HG03045 (cell line): ENCODE results near the gene HIPK1.
"Not testable (repeated sequence)": the region's sequence is repeated elsewhere in the genome, so short reads cannot be mapped to it uniquely, and the experiment has no call there.

ENCODE experiments used
- ATAC-seq: cut with Tn5 transposase; IDR thresholded peaks from one replicate; pipeline ENCODE4 v1.9.1; 2021; ENCODE audit warnings: mild to moderate bottlenecking, moderate library complexity; ENCODE audit not compliant: unreplicated experiment

HIPK1 gene

GRCh38 chr1:113980110-113980509, 51.0 kb downstream of the HIPK1 start:
- no peak for ATAC-seq

DNA sequence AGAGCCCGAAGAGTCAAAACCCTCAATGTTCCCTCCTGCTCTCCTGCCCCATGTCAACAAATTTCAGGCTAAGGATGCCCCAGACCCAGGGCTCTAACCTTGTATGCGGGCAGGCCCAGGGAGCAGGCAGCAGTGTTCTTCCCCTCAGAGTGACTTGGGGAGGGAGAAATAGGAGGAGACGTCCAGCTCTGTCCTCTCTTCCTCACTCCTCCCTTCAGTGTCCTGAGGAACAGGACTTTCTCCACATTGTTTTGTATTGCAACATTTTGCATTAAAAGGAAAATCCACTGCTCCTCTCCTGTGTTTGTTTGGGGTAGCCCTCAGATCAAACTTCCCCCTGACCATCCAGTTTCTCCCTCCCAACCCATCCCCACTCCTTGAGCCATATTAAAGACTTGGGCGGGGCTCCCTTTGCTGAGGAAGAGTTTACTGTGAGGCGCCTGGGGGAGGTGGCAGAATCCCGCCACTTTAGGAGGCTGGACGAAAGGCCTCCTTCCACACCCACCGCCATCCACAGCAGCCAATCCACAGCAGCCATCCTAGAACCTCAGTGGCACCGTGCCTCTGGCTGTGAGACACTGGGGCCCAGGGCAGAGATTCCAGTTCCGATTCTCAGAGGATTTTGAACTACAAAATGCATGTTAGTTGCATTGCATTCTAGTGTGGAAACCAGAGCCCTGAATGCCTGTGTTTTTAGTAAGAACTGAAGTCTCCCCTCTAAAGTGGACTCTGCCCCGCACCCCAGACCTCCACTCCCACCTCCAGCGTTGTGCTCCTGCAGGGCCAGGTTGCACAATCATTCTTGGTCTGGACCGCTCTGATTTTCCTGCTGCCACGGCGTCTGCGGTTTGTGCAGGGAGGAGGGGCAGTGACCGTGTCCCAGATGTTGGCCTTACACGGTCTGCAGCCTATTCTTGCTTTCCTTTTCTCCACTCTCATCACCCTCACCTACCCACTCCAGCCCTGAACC, 53.1 kb downstream of the HIPK1 start:
- ATAC-seq, result no peak

DNA sequence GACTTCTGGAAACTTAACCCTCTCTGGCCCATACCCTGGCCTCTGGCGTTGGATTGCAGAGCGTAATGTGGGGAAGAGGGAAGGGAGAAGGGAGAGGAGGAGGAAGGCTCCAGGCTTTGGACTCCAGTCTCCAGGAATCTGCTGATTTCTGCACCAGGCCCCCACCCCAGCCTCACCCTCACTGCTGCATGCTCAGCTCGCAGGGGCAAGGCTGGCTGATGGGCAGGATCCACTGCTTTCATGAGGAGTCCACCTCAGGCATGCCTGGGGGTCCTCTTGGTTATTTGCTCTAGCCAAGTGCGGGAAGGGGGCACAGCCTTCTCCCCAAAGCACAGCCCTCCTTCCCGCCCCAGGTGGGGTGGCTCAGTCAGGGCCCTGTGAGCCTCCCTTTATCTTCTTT, 53.8 kb downstream of the HIPK1 start:
- ATAC-seq, result no peak

DNA sequence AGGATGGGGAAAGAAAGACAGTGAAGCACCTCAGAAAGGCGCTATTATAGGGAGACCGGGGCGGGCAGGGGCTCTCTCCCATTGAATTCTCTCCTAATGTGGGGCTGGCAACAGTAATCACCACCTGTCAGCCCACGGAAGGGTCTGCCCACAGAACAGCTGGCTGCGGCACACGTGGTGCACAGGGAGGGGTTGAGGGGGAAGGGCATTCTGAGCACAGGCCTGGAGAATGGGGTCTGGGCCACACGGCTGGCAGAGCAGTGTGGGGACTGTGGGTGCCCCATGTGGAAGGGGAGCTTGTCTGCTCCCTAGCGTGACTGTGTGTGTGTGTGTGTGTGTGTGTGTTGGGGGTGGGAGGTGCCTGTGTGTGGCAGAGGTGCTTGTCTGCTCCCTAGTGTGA, 54.3 kb downstream of the HIPK1 start:
- no peak for ATAC-seq

DNA sequence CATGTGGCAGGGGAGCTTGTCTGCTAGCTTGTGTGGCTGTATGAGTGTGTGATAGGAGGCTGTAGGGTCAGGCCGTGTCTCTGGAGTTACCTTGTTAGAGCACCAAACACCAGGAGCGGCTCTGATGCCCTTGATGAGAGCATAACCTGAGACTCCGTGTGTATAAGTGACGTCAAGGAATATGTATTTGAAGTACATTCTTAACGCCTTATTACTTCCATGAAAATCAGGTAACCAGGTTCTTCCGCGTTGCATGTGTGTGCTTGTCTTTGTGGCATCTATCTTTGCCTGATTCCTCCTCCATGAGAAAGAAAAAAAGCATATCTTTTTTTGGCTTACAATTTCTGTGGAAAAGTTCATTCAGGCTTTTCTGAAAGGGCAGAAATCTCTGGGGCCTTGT, 54.7 kb downstream of the HIPK1 start:
- ATAC-seq, result no peak

DNA sequence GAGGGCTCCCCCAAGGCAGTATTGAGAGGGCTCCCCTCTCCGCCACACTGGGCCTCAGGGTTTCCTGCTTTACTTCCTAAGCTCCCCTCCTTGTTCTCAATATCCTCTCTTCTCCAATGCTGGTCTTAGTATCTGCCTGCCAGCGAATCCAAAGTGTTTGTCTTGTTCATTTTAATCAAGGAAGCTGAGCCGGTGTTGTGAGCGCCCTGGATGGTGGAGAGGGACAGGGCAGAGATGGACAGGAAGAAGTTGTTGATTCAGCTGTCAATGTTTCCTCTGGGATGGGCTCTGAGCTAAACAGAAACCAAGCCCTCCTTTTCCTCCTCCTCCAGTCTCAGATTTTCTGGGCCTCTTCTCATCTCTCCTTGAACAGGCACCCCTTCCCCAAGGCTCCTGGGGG, 55.6 kb downstream of the HIPK1 start:
- no peak for ATAC-seq

DNA sequence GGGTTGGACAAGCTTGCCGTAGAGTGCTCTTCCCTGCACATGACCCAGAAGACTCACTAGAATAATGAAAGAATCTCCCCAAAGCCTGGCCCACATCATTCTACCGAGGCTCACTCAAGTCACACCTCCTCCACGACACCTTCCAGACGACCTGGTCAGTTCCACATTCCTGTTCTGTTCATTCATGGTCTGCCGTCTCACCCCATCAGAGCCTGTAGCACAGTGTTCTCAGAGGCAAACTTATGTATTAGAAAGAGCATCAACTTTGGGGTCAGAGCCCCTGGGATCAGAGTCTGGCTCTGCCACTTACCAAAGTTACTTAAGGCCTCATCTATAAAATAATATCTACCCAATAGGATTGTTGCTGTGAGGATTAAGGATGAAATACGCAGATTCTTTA, 57.7 kb downstream of the HIPK1 start:
- no peak for ATAC-seq

- no peak for ATAC-seq
Observed at GRCh38 chr1:113987259-113987658, 58.1 kb downstream of the HIPK1 start.

DNA sequence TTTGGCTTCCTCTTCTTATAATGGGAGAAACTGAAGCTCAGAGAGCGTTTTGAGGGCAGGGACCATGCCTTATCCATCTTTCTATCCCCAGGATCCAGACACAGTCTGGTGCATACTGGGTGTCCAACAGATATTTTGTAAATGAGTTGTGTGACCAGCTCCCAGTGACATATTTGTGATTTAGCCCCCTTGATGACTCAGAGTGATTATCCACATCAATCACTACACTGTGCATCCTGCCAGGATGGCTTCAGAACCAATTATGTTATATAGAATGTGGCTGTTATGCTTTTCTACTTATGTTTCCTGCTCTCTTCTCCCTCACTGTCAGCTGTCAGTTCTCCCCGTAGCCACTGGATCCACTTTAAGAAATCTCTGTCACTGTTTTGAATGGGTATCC, 61.4 kb downstream of the HIPK1 start:
- ATAC-seq, result no peak

- ATAC-seq, result no peak
Observed at GRCh38 chr1:113990961-113991360, 61.8 kb downstream of the HIPK1 start.

- ATAC-seq, result no peak
Observed at GRCh38 chr1:113991467-113991997, 62.4 kb downstream of the HIPK1 start.

DNA sequence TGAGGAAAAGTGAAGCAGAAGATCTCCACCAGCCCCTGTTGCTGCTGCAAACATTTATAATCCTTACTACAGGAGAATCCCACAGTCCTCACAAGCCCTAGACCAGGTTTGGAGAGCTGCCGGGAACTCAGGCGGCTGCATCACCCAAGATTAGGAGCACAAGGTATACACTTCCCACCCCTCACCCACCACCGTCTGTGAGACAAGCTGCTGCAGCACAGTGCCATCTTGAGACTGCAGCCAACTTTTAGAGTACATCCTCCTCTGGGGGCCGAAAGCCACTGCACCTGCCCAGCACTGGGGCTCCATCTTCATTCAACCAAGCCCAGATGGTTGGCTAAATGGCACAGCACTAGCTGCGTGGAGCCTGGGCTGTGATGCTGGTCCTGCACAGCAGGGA, 63.9 kb downstream of the HIPK1 start:
- no peak for ATAC-seq

DNA sequence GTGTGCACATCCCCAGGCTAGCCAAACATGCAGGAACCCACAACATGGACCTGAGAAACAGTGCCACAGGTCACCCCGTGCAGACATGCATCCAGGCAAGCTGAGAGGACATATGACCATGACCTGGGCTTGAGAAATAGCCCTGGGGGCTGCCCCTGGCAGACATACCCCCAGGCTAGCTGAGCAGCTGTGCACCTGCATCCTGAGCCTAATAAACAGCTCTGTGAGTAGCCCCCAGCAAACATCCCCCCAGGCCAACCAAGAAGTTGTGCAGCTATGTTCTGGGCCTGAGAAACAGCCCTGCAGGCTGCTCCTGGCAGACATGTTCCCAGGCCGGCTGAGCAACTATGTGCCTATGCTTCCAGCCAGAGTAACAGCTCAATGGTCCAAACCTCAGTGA, 64.6 kb downstream of the HIPK1 start:
- ATAC-seq, result no peak

GRCh38 chr1:113995382-113995781, 66.3 kb downstream of the HIPK1 start:
- no peak for ATAC-seq

GRCh38 chr1:113998361-113998760, 69.2 kb downstream of the HIPK1 start:
- no peak for ATAC-seq

- ATAC-seq, result no peak
Observed at GRCh38 chr1:113999233-113999632, 70.1 kb downstream of the HIPK1 start.

GRCh38 chr1:113999799-114000198, 70.7 kb downstream of the HIPK1 start:
- ATAC-seq, result no peak

GRCh38 chr1:114000406-114000805, 71.3 kb downstream of the HIPK1 start:
- ATAC-seq, result no peak

- no peak for ATAC-seq
Observed at GRCh38 chr1:114002492-114003239, 73.5 kb downstream of the HIPK1 start.

GRCh38 chr1:114003431-114003830, 74.3 kb downstream of the HIPK1 start:
- no peak for ATAC-seq

DNA sequence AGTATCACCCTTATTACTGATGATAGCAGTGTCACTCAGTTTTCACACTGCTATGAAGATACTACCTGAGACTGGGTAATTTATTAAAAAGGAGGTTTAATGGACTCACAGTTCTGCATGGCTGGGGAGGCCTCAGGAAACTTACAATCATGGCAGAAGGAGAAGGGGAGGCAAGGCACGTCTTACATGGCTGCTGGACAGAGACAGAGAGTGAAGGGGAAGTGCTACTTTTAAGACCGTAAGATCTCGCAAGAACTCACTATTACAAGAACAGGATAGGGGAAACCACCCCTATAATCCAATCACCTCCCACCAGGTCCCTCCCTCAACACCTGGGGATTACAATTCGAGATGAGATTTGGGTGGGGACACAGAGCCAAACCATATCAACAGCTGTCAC, 77.7 kb downstream of the HIPK1 start:
- not testable (repeated sequence) for ATAC-seq

GRCh38 chr1:114008480-114008941, 79.4 kb downstream of the HIPK1 start:
- ATAC-seq, result no peak
